ENCODE data around the gene KDF1. TPM values are rescaled to one million over a fixed set of nuclear protein-coding genes. Genes with fewer than 3 reads are reported as not detected.

KDF1 gene
- total and polyA plus RNA-seq, 2 of the 13 experiments (the other 11 are each of a cell fraction or from before 2014, with no cell fraction given) = 1.9 to 4.9 TPM

DNA sequence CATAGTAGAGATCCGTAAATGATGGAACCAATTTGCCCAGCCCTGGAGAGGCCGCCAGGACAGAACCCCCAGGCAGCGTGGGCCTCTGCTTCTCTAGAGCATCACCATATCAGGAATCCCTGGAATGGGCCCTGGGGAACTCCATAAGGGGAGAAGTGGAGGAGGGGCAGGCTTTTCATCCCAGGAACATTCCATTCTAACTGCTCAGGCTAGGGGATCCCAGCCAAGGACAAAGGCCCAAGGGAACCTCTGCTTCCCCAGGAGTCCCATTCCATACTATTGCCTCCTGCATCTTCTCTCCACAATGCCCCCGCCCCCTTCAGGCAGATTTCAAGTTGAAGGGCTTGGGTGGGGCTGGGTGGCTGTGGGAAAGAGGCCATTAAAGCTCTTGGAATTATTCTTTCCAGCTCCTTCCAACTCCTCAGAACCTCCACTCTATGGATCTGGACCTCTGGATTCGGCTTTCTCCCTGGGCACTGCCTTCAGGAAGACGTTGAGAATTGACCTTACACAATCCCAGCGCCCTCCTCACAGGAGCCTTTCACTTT lies 39.2 kb upstream of the KDF1 start (continued):
- TF ChIP-seq, protein P1, sequence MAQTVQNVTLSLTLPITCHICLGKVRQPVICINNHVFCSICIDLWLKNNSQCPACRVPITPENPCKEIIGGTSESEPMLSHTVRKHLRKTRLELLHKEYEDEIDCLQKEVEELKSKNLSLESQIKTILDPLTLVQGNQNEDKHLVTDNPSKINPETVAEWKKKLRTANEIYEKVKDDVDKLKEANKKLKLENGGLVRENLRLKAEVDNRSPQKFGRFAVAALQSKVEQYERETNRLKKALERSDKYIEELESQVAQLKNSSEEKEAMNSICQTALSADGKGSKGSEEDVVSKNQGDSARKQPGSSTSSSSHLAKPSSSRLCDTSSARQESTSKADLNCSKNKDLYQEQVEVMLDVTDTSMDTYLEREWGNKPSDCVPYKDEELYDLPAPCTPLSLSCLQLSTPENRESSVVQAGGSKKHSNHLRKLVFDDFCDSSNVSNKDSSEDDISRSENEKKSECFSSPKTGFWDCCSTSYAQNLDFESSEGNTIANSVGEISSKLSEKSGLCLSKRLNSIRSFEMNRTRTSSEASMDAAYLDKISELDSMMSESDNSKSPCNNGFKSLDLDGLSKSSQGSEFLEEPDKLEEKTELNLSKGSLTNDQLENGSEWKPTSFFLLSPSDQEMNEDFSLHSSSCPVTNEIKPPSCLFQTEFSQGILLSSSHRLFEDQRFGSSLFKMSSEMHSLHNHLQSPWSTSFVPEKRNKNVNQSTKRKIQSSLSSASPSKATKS (CRISPR knock-in tag; IDR thresholded peaks at IDR 0.05) = no peak
- no peak for TF ChIP-seq KDM3A (CRISPR knock-in tag; IDR thresholded peaks at IDR 0.05; ENCODE audit: low read depth)
- TF ChIP-seq CC2D1A (CRISPR knock-in tag; IDR thresholded peaks at IDR 0.05) = no peak
- no peak for TF ChIP-seq KLF15 (CRISPR knock-in tag; IDR thresholded peaks at IDR 0.05; ENCODE audit: borderline replicate concordance)

DNA sequence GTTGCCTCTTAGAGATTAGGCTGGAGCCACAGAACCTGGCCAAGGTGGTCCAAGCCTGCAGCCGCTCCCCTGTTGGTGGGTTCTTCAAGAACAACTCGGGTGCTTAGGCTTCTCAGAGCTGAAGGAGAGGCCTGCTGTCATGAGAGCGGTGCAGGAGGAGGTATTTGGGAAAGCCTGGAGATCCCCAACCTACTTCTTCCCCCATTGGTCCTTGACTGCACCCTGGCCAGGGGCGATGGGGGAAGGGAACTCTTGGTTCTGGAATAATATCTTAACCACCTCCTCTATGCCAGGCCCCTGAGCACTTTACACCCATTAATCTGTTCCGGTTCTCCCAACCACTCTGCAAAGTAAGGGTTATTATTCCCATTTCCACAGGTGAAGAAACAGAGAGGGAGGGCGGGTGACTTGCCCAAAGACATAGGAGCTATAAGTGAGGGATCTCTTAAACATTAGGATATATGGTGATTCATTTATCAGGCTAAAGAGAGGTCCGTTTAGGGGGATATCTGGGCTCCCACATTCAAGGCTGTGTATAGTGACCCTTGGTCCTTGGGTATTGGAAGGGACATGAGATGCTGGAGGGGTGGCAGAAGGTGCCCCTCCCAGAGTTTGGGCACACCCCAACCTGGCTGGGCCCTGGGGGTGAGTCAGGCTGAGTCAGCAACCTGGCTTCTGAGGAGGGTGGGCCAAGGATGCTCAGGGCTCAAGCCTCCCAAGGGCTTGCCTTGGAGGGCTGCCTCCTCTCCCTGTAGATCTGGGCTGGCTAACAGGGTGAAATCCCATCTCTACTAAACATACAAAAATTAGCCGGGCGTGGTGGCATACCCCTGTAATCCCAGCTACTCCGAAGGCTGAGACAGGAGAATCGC lies 38.4 kb upstream of the KDF1 start:
- no peak overlapping the region for H3K9ac ChIP-seq (ENCODE audit: insufficient read depth, low read depth, low read length)
- no peak overlapping the region; the same call in 1 of the 2 replicates for H3K4me2 ChIP-seq (ENCODE audit: low read depth, low read length)
- ChIA-PET POLR2A (interaction anchor here (0.6 to 12.9 kb wide), 12 partner anchors 14 to 131 kb away, joined by 3 to 253 read pairs (median 10); partner anchors contain the start of genes GPATCH3, GPN2, KDF1 and NR0B2), CTCF (ENCODE audit: low intra/inter-chr PET ratio, low total read pairs) (interaction anchor here (1.9 kb wide), 1 partner anchor 32 kb away, joined by 11 read pairs; no protein-coding TSS in a partner anchor)
- H3K27ac ChIP-seq (ENCODE audit: extremely low read length, insufficient read depth, low read length) = no peak overlapping the region
- H4K20me1 ChIP-seq (ENCODE audit: insufficient read depth, low read length) = peaks cover 76% of the 10 kb centered on the region
- DNase-seq (ENCODE audit: low spot score) = no peak
- no TSS peak for BruUV-seq (replicated peaks)
- 96% methylated on average over 8 of the region's 11 CpGs for WGBS (ENCODE audit: low lambda C conversion rate)
- H3K9me3 ChIP-seq (ENCODE audit: low read length) = no peaks in the 10 kb centered on the region
- H3K27me3 ChIP-seq (ENCODE audit: control insufficient read depth in 1 of 2, insufficient read depth in 2 of 2, low read length in 2 of 2) = no peaks in the 10 kb centered on the region; a peak in 1 of 5 replicates
- in situ Hi-C loops (cut with HindIII; ENCODE audit: extremely low pct_ligation_motif_present, low pct_unique_long_range_greater_than_20kb) (loop anchor here (5.0 kb wide), 1 partner anchor 36 kb away; the partner anchor contains the start of gene KDF1), intact Hi-C loops (cut with micrococcal nuclease; ENCODE audit: unreplicated experiment) (no loop called here)
- H3K4me1 ChIP-seq (ENCODE audit: insufficient read depth, low read length) = peaks cover 82% of the 10 kb centered on the region
- peaks cover 34% of the 10 kb centered on the region for H3K79me2 ChIP-seq (ENCODE audit: insufficient read depth, low read length)
- H3K36me3 ChIP-seq (replicated peaks in 1 of 2; ENCODE audit: control insufficient read depth in 1 of 2, insufficient read depth in 2 of 2, low read length in 2 of 2) = 0 out of 5 replicates have a peak, but pooled peaks cover 1 to 3% of the 10 kb centered on the region in 2 experiments
- no peak for ATAC-seq
- H3K4me3 ChIP-seq (replicated peaks in 1 of 3; ENCODE audit: insufficient read depth in 1 of 3, low read depth in 2 of 3, low read length in 3 of 3) = no peak overlapping the region
- FAIRE-seq = no peak
- no peak overlapping the region for H2AFZ ChIP-seq (ENCODE audit: low read length)
- no peak for TF ChIP-seq ZSCAN20 (CRISPR knock-in tag; IDR thresholded peaks at IDR 0.05; ENCODE audit: borderline replicate concordance)
- TF ChIP-seq KMT2A (CRISPR knock-in tag; IDR thresholded peaks at IDR 0.05) = no peak
- TF ChIP-seq MXD4 (CRISPR knock-in tag; IDR thresholded peaks at IDR 0.05) = no peak
- TF ChIP-seq, protein P2, sequence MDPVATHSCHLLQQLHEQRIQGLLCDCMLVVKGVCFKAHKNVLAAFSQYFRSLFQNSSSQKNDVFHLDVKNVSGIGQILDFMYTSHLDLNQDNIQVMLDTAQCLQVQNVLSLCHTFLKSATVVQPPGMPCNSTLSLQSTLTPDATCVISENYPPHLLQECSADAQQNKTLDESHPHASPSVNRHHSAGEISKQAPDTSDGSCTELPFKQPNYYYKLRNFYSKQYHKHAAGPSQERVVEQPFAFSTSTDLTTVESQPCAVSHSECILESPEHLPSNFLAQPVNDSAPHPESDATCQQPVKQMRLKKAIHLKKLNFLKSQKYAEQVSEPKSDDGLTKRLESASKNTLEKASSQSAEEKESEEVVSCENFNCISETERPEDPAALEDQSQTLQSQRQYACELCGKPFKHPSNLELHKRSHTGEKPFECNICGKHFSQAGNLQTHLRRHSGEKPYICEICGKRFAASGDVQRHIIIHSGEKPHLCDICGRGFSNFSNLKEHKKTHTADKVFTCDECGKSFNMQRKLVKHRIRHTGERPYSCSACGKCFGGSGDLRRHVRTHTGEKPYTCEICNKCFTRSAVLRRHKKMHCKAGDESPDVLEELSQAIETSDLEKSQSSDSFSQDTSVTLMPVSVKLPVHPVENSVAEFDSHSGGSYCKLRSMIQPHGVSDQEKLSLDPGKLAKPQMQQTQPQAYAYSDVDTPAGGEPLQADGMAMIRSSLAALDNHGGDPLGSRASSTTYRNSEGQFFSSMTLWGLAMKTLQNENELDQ (CRISPR knock-in tag; IDR thresholded peaks at IDR 0.05; ENCODE audit: borderline replicate concordance) = no peak
- TF ChIP-seq, protein P3, sequence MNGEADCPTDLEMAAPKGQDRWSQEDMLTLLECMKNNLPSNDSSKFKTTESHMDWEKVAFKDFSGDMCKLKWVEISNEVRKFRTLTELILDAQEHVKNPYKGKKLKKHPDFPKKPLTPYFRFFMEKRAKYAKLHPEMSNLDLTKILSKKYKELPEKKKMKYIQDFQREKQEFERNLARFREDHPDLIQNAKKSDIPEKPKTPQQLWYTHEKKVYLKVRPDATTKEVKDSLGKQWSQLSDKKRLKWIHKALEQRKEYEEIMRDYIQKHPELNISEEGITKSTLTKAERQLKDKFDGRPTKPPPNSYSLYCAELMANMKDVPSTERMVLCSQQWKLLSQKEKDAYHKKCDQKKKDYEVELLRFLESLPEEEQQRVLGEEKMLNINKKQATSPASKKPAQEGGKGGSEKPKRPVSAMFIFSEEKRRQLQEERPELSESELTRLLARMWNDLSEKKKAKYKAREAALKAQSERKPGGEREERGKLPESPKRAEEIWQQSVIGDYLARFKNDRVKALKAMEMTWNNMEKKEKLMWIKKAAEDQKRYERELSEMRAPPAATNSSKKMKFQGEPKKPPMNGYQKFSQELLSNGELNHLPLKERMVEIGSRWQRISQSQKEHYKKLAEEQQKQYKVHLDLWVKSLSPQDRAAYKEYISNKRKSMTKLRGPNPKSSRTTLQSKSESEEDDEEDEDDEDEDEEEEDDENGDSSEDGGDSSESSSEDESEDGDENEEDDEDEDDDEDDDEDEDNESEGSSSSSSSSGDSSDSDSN (CRISPR knock-in tag; IDR thresholded peaks at IDR 0.05) = no peak
- peak; percentile 6 for TF ChIP-seq RBM22 (optimal IDR thresholded peaks at IDR 0.05; ENCODE audit: low read length)
- TF ChIP-seq ZFP36L1 (CRISPR knock-in tag; IDR thresholded peaks at IDR 0.05) = no peak
